GM23338 (cell line): Measurements from ENCODE around the gene CTNNA2. TPM values are rescaled to one million over a fixed set of nuclear protein-coding genes. Genes with fewer than 3 reads are reported as not detected.

Source experiments
- ATAC-seq: fragments of 200-7000 bp; cut with Tn5 transposase; 3 replicates; pipeline ENCODE4 v1.9.1; 2020
- DNase-seq: peaks from one replicate; pipeline ENCODE4 v3.0.0-alpha.2; 2015; ENCODE audit warnings: low spot score
- H2AFZ ChIP-seq: fragments of 200-600 bp; sonication (generic); 2 replicates; pipeline ENCODE4 v1.8.0; 2016; ENCODE audit warnings: antibody characterized with exemption, mild to moderate bottlenecking, moderate library complexity
- H3F3A ChIP-seq: fragments of 200-600 bp; sonication (generic); replicated peaks from 2 replicates; pipeline ENCODE4 v1.8.0; 2017; ENCODE audit warnings: antibody characterized with exemption, mixed run types, low read depth
- H3K27ac ChIP-seq: fragments of 200-600 bp; sonication (generic); 2 replicates; pipeline ENCODE4 v1.6.1; 2016; ENCODE audit warnings: low read depth
- H3K27me3 ChIP-seq: fragments of 200-600 bp; sonication (generic); 2 replicates; pipeline ENCODE4 v1.8.0; 2016; ENCODE audit warnings: mild to moderate bottlenecking, mixed run types, moderate library complexity; ENCODE audit not compliant: insufficient read depth
- H3K36me3 ChIP-seq: fragments of 200-600 bp; sonication (generic); 2 replicates; pipeline ENCODE4 v1.8.0; 2016; ENCODE audit warnings: mild to moderate bottlenecking; ENCODE audit not compliant: insufficient read depth
- H3K4me1 ChIP-seq: fragments of 200-600 bp; sonication (generic); 2 replicates; pipeline ENCODE4 v1.8.0; 2016; ENCODE audit warnings: mild to moderate bottlenecking, moderate library complexity; ENCODE audit not compliant: insufficient read depth
- H3K4me2 ChIP-seq: fragments of 200-600 bp; sonication (generic); 2 replicates; pipeline ENCODE4 v1.7.1; 2017; ENCODE audit warnings: mixed run types
- H3K4me3 ChIP-seq: fragments of 200-600 bp; sonication (generic); 2 replicates; pipeline ENCODE4 v1.6.1; 2016; ENCODE audit warnings: mixed run types
- H3K79me2 ChIP-seq: fragments of 200-600 bp; sonication (generic); replicated peaks from 2 replicates; pipeline ENCODE4 v1.8.0; 2017; ENCODE audit warnings: mild to moderate bottlenecking; ENCODE audit not compliant: insufficient read depth
- H3K9me2 ChIP-seq: fragments of 200-600 bp; sonication (generic); 2 replicates; pipeline ENCODE4 v1.8.0; 2017; ENCODE audit not compliant: insufficient read depth
- H4K20me1 ChIP-seq: fragments of 200-600 bp; sonication (generic); replicated peaks from 2 replicates; pipeline ENCODE4 v1.8.0; 2017; ENCODE audit warnings: mild to moderate bottlenecking; ENCODE audit not compliant: insufficient read depth
- H3K27ac Mint-ChIP-seq: 2 replicates; pipeline ENCODE4 v1.8.0; 2020; ENCODE audit warnings: inconsistent platforms, mild to moderate bottlenecking, moderate library complexity, mixed read lengths
- H3K27me3 Mint-ChIP-seq: 3 replicates; pipeline ENCODE4 v1.8.0; 2022; ENCODE audit warnings: low read depth, mild to moderate bottlenecking, moderate library complexity, mixed read lengths, inconsistent platforms; ENCODE audit not compliant: insufficient read depth, poor library complexity
- H3K36me3 Mint-ChIP-seq: 3 replicates; pipeline ENCODE4 v1.8.0; 2021; ENCODE audit warnings: low read depth, mild to moderate bottlenecking, inconsistent platforms, moderate library complexity, mixed read lengths
- H3K4me1 Mint-ChIP-seq: 3 replicates; pipeline ENCODE4 v1.8.0; 2020; ENCODE audit warnings: mild to moderate bottlenecking, inconsistent platforms, mixed read lengths
- H3K4me3 Mint-ChIP-seq: 3 replicates; pipeline ENCODE4 v1.8.0; 2021; ENCODE audit warnings: moderate library complexity, mild to moderate bottlenecking, inconsistent platforms, mixed read lengths
- H3K9me3 Mint-ChIP-seq: 3 replicates; pipeline ENCODE4 v1.8.0; 2020; ENCODE audit warnings: moderate library complexity, mild to moderate bottlenecking, inconsistent platforms, mixed read lengths
- CREB1 ChIP-seq: fragments of 250-450 bp; sonication (Bioruptor Pico); IDR thresholded peaks from 2 replicates; pipeline ENCODE4 v1.5.0; 2020; ENCODE audit warnings: low read depth, mild to moderate bottlenecking, moderate library complexity
- EZH2 ChIP-seq: fragments of 200-600 bp; sonication (generic); IDR thresholded peaks from one replicate; pipeline ENCODE4 v1.8.0; 2017; ENCODE audit warnings: antibody characterized with exemption, mild to moderate bottlenecking, low read depth; ENCODE audit not compliant: unreplicated experiment
- EZH2phosphoT487 ChIP-seq: fragments of 200-600 bp; sonication (generic); IDR thresholded peaks from one replicate; pipeline ENCODE4 v1.8.1; 2018; ENCODE audit warnings: antibody characterized with exemption; ENCODE audit not compliant: unreplicated experiment
- JUNB ChIP-seq: IDR thresholded peaks from one replicate; pipeline ENCODE4 v1.6.1; 2016; ENCODE audit warnings: antibody characterized with exemption; ENCODE audit not compliant: unreplicated experiment
- NANOG ChIP-seq: IDR thresholded peaks from 2 replicates; pipeline ENCODE4 v1.6.1; 2016; ENCODE audit warnings: antibody characterized with exemption, borderline replicate concordance
- POLR2AphosphoS5 ChIP-seq: IDR thresholded peaks from 2 replicates; pipeline ENCODE4 v1.6.1; 2016; ENCODE audit warnings: antibody characterized with exemption, low read depth
- STAT1 ChIP-seq: IDR thresholded peaks from one replicate; pipeline ENCODE4 v1.6.1; 2016; ENCODE audit warnings: antibody characterized with exemption; ENCODE audit not compliant: unreplicated experiment
- ZNF114 ChIP-seq: fragments of 250-450 bp; sonication (Bioruptor Pico); IDR thresholded peaks from 2 replicates; pipeline ENCODE4 v1.5.0; 2020; ENCODE audit warnings: mild to moderate bottlenecking, moderate library complexity
- ZNF331 ChIP-seq: fragments of 250-450 bp; sonication (Bioruptor Pico); IDR thresholded peaks from 2 replicates; pipeline ENCODE4 v1.5.0; 2020; ENCODE audit warnings: low read depth, mild to moderate bottlenecking, moderate library complexity
- ZNF462 ChIP-seq: fragments of 250-450 bp; sonication (Bioruptor Pico); IDR thresholded peaks from 2 replicates; pipeline ENCODE4 v1.5.0; 2020; ENCODE audit warnings: mild to moderate bottlenecking, moderate library complexity
- polyA plus RNA-seq: library from polyadenylated mRNA; unstranded; fragments of >200 nt; fragmentation: Nextera tagmentation; extraction: Ambion mirVana; gene quantifications from 2 replicates; pipeline ENCODE4 v1.2.1, GENCODE V29; 2016
- total RNA-seq: library from RNA; depleted of rRNA; stranded (reverse); fragments of >200 nt; shearing (Covaris generic); gene quantifications from 2 replicates; pipeline ENCODE4 v1.2.3, GENCODE V29; 2014
- TF ChIP-seq, protein P1 (sequence below), 2 experiments: fragments of 200-600 bp in 1 of 2; sonication (generic) in 1 of 2; conservative IDR thresholded peaks; 2 replicates each; pipeline versions ENCODE4 v1.5.1 to v1.6.1; 2016 to 2017; ENCODE audit warnings: antibody characterized with exemption in 2 of 2, low read depth in 2 of 2, mild to moderate bottlenecking in 2 of 2, moderate library complexity in 1 of 2
- TF ChIP-seq, protein P2 (sequence below): IDR thresholded peaks from 2 replicates; pipeline ENCODE4 v1.6.1; 2016; ENCODE audit warnings: antibody characterized with exemption
- TF ChIP-seq, protein P3 (sequence below): IDR thresholded peaks from one replicate; pipeline ENCODE4 v1.6.1; 2018; ENCODE audit warnings: antibody characterized with exemption; ENCODE audit not compliant: unreplicated experiment

CTNNA2 gene
- total and polyA plus RNA-seq, 2 experiments from 2014 or later, result 6.4 to 15.6 TPM

- Mint-ChIP-seq H3K36me3 (no peaks in the 10 kb centered on the region), H3K27me3 (no peaks in the 10 kb centered on the region), H3K9me3 (no peaks in the 10 kb centered on the region), H3K27ac (no peak overlapping the region), H3K4me1 (peaks cover 6% of the 10 kb centered on the region), H3K4me3 (no peak overlapping the region)
- Histone ChIP-seq H3K27ac (no peak overlapping the region), H3K4me1 (peaks cover 7% of the 10 kb centered on the region; the same call in 1 of the 2 replicates), H2AFZ (no peak overlapping the region), H3K9me2 (peaks cover 8% of the 10 kb centered on the region; the same call in 1 of the 2 replicates), H3F3A (no peaks in the 10 kb centered on the region), H3K4me2 (0 out of 2 replicates have a peak overlapping the region, but pooled peaks have one; percentile 15), H3K4me3 (no peak overlapping the region), H4K20me1 (no peaks in the 10 kb centered on the region), H3K36me3 (no peaks in the 10 kb centered on the region), H3K79me2 (no peaks in the 10 kb centered on the region), H3K27me3 (no peaks in the 10 kb centered on the region)
- ATAC-seq (no peak), DNase-seq (no peak)
- TF ChIP-seq JUNB (no peak), STAT1 (no peak), ZNF462 (CRISPR knock-in tag) (no peak), ZNF331 (CRISPR knock-in tag) (no peak), ZNF114 (CRISPR knock-in tag) (no peak), POLR2AphosphoS5 (no peak), EZH2phosphoT487 (no peak), NANOG (no peak), EZH2 (no peak), CREB1 (CRISPR knock-in tag) (no peak)
- TF ChIP-seq, protein P1, sequence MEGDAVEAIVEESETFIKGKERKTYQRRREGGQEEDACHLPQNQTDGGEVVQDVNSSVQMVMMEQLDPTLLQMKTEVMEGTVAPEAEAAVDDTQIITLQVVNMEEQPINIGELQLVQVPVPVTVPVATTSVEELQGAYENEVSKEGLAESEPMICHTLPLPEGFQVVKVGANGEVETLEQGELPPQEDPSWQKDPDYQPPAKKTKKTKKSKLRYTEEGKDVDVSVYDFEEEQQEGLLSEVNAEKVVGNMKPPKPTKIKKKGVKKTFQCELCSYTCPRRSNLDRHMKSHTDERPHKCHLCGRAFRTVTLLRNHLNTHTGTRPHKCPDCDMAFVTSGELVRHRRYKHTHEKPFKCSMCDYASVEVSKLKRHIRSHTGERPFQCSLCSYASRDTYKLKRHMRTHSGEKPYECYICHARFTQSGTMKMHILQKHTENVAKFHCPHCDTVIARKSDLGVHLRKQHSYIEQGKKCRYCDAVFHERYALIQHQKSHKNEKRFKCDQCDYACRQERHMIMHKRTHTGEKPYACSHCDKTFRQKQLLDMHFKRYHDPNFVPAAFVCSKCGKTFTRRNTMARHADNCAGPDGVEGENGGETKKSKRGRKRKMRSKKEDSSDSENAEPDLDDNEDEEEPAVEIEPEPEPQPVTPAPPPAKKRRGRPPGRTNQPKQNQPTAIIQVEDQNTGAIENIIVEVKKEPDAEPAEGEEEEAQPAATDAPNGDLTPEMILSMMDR (conservative IDR thresholded peaks at IDR 0.05; ENCODE audit: low read depth in 2 of 2), result no peak
- TF ChIP-seq, protein P2, sequence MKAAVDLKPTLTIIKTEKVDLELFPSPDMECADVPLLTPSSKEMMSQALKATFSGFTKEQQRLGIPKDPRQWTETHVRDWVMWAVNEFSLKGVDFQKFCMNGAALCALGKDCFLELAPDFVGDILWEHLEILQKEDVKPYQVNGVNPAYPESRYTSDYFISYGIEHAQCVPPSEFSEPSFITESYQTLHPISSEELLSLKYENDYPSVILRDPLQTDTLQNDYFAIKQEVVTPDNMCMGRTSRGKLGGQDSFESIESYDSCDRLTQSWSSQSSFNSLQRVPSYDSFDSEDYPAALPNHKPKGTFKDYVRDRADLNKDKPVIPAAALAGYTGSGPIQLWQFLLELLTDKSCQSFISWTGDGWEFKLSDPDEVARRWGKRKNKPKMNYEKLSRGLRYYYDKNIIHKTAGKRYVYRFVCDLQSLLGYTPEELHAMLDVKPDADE, result no peak
- TF ChIP-seq, protein P3, sequence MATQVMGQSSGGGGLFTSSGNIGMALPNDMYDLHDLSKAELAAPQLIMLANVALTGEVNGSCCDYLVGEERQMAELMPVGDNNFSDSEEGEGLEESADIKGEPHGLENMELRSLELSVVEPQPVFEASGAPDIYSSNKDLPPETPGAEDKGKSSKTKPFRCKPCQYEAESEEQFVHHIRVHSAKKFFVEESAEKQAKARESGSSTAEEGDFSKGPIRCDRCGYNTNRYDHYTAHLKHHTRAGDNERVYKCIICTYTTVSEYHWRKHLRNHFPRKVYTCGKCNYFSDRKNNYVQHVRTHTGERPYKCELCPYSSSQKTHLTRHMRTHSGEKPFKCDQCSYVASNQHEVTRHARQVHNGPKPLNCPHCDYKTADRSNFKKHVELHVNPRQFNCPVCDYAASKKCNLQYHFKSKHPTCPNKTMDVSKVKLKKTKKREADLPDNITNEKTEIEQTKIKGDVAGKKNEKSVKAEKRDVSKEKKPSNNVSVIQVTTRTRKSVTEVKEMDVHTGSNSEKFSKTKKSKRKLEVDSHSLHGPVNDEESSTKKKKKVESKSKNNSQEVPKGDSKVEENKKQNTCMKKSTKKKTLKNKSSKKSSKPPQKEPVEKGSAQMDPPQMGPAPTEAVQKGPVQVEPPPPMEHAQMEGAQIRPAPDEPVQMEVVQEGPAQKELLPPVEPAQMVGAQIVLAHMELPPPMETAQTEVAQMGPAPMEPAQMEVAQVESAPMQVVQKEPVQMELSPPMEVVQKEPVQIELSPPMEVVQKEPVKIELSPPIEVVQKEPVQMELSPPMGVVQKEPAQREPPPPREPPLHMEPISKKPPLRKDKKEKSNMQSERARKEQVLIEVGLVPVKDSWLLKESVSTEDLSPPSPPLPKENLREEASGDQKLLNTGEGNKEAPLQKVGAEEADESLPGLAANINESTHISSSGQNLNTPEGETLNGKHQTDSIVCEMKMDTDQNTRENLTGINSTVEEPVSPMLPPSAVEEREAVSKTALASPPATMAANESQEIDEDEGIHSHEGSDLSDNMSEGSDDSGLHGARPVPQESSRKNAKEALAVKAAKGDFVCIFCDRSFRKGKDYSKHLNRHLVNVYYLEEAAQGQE, result no peak
Observed at GRCh38 chr2:79952616-79953015, 439.8 kb downstream of the CTNNA2 start.
